Ovary (tissue), 3 donors: ENCODE measurements around the gene SPECC1.

Experiments
- EP300 ChIP-seq: sonication (generic); formaldehyde crosslinking; IDR thresholded peaks from one replicate; pipeline ENCODE4 v1.6.1; 2017; ENCODE audit warnings: antibody characterized with exemption
- TF ChIP-seq, protein P1 (sequence below), 3 donors: fragments of 450-650 bp in 2 of 3; fragments of 200-600 bp in 1 of 3; IDR thresholded peaks; one replicate each; pipeline versions ENCODE4 v1.5.1 to v1.8.0; 2016 to 2022; ENCODE audit warnings: antibody characterized with exemption in 3 of 3, mild to moderate bottlenecking in 1 of 3
- donor health status: DM: no; HTN: no; CAD: no.

DNA sequence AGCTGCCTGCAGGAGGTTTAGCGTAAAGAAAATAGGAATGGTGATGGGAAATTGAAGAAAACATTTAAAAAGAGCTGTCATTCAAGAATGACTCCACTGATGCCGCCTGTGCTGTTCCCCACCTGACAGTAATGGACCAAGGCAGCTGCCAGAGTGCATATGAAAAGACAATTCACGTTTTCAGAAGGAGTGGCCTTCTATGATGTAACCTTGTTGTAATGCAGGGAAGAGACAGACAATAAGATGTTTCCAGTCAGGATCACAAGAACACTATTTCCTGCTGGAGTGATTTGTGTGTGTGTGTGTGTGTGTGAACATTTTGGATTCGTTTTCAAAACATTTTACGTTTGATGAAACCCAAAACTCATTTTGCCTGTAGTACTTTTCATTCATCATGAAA is 254.4 kb downstream of the SPECC1 start:
- no peak for TF ChIP-seq EP300
- TF ChIP-seq, protein P1, sequence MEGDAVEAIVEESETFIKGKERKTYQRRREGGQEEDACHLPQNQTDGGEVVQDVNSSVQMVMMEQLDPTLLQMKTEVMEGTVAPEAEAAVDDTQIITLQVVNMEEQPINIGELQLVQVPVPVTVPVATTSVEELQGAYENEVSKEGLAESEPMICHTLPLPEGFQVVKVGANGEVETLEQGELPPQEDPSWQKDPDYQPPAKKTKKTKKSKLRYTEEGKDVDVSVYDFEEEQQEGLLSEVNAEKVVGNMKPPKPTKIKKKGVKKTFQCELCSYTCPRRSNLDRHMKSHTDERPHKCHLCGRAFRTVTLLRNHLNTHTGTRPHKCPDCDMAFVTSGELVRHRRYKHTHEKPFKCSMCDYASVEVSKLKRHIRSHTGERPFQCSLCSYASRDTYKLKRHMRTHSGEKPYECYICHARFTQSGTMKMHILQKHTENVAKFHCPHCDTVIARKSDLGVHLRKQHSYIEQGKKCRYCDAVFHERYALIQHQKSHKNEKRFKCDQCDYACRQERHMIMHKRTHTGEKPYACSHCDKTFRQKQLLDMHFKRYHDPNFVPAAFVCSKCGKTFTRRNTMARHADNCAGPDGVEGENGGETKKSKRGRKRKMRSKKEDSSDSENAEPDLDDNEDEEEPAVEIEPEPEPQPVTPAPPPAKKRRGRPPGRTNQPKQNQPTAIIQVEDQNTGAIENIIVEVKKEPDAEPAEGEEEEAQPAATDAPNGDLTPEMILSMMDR (IDR thresholded peaks at IDR 0.05) = no peak
